Transverse colon (tissue), 4 donors: ENCODE measurements around the gene DCDC2C. TPM values are rescaled to one million over a fixed set of nuclear protein-coding genes. Genes with fewer than 3 reads are reported as not detected.

Source experiments
- DNase-seq: peaks from one replicate; pipeline ENCODE4 v3.0.0-alpha.2; 2019
- H3K27ac ChIP-seq, 4 donors: fragments of 200-600 bp; sonication (generic); 2 replicates each; pipeline ENCODE4 v1.5.1; 2016 to 2018; ENCODE audit warnings: inconsistent platforms in 4 of 4
- H3K27me3 ChIP-seq: fragments of 200-600 bp; sonication (generic); 2 replicates; pipeline ENCODE4 v1.5.1; 2017; ENCODE audit warnings: inconsistent platforms
- H3K36me3 ChIP-seq, 4 donors: fragments of 200-600 bp; sonication (generic); 2 replicates each; pipeline ENCODE4 v1.5.1; 2017 to 2019; ENCODE audit warnings: inconsistent platforms in 4 of 4
- H3K4me1 ChIP-seq, 4 donors: fragments of 200-600 bp; sonication (generic); 2 replicates each; pipeline ENCODE4 v1.5.1; 2017 to 2020; ENCODE audit warnings: inconsistent platforms in 4 of 4
- H3K4me3 ChIP-seq, 4 donors: fragments of 200-600 bp; sonication (generic); 1 replicate in 1 of 4; 2 replicates in 3 of 4; pipeline versions ENCODE4 v1.5.1 to v1.6.1; 2017 to 2019; ENCODE audit warnings: inconsistent platforms in 4 of 4
- H3K9me3 ChIP-seq, 2 donors: fragments of 200-600 bp; sonication (generic); 2 replicates each; pipeline ENCODE4 v1.5.1; 2017 to 2019; ENCODE audit warnings: inconsistent platforms in 2 of 2
- EP300 ChIP-seq: sonication (generic); formaldehyde crosslinking; IDR thresholded peaks from one replicate; pipeline ENCODE4 v1.6.1; 2017; ENCODE audit warnings: antibody characterized with exemption, low read depth
- POLR2A ChIP-seq: fragments of 450-650 bp; IDR thresholded peaks from one replicate; pipeline ENCODE4 v1.6.1; 2016; ENCODE audit warnings: antibody characterized with exemption, mild to moderate bottlenecking, moderate library complexity
- POLR2AphosphoS5 ChIP-seq, 3 donors: sonication (generic); formaldehyde crosslinking; IDR thresholded peaks; one replicate each; pipeline ENCODE4 v1.6.1; 2016; ENCODE audit warnings: antibody characterized with exemption in 3 of 3
- WGBS, 2 donors: methylation state at CpG; one replicate each; pipeline ENCODE4 v1.1.5; 2018; ENCODE audit warnings: low coverage in 1 of 2; 5-methylcytosine and 5-hydroxymethylcytosine counted together
- in situ Hi-C, 4 donors: fragments of 200-750 bp; cut with MboI; loops; one replicate each; pipeline versions ENCODE4 v1.15.0 to v1.15.1; 2017; ENCODE audit warnings: low sequenced_read_pairs in 3 of 4, low pct_ligation_motif_present in 1 of 4, low pct_unique_long_range_greater_than_20kb in 1 of 4
- intact Hi-C: fragments of 100-400 bp; cut with DNase I; formaldehyde crosslinking; loops from one replicate; pipeline ENCODE4 v1.15.1; 2023; ENCODE audit warnings: low total_unique reads
- total RNA-seq, 4 donors: library from RNA; depleted of rRNA; stranded (reverse); fragments of >200 nt; gene quantifications; one replicate each; pipeline ENCODE4 v1.1.0, GENCODE V29; 2016
- TF ChIP-seq, protein P1 (sequence below), 5 experiments: fragments of 200-600 bp in 3 of 5; fragments of 450-650 bp in 2 of 5; sonication (generic) in 3 of 5; IDR thresholded peaks; 1 replicate in 2 of 5; 2 replicates in 3 of 5; pipeline ENCODE4 v1.5.1; 2016 to 2017; ENCODE audit warnings: antibody characterized with exemption in 5 of 5, inconsistent platforms in 3 of 5, mild to moderate bottlenecking in 2 of 5, moderate library complexity in 1 of 5

DCDC2C gene
- total RNA-seq, 4 donors from 2014 or later, result not detected

DNA sequence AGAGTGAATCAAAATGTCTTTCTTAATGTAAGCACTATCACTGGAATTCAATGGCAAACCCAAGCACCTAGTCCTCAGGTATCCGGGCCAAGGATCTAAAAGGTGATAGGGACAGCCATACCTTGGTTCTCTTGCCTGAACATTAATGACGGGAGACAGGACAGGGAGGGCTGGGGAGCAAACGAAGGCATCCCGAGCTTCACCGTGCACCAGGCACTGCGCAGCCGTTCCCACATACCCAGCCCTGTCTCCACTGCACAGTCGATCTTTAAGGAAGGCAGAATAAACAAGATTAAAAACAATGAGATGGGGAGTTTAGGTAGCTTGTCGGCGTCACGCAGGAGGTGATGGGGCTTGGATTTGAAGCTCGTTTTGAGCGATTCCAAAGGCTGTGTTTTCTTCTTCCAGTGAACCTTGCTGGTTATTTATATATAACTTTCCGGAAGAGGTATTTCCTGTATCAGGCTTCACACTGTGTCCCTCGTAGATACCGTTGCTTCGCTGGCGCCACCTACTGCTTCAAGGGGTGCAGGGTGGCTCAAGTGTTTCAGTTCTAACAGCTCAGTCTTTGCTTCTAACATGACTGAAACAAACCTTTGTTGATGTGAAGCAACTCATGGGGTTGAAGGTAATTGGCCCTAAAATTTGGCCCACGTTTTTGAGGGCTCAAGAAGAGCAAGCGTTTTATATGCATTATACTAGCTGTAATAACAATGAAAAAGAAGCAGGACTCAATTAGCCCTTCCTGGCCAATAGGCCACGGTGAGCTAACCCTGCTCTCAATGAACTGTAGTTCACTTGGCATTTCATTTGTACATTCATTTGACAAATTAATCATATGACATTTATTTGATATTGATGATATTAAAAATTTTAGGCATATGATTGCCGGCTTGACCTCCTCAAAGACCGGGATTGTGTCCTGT, 77.4 kb downstream of the DCDC2C start:
- peak; percentile 36 for DNase-seq
- Histone ChIP-seq H3K27me3 (peaks cover 5% of the 10 kb centered on the region), H3K4me3 (no peak overlapping the region), H3K4me1 (no peaks in the 10 kb centered on the region), H3K27ac (no peak overlapping the region), H3K9me3 (no peaks in the 10 kb centered on the region), H3K36me3 (no peaks in the 10 kb centered on the region)
- intact Hi-C loops, result loop anchor here (10.0 kb wide), 1 partner anchor 56 kb away; no protein-coding TSS in a partner anchor
- TF ChIP-seq, protein P1, sequence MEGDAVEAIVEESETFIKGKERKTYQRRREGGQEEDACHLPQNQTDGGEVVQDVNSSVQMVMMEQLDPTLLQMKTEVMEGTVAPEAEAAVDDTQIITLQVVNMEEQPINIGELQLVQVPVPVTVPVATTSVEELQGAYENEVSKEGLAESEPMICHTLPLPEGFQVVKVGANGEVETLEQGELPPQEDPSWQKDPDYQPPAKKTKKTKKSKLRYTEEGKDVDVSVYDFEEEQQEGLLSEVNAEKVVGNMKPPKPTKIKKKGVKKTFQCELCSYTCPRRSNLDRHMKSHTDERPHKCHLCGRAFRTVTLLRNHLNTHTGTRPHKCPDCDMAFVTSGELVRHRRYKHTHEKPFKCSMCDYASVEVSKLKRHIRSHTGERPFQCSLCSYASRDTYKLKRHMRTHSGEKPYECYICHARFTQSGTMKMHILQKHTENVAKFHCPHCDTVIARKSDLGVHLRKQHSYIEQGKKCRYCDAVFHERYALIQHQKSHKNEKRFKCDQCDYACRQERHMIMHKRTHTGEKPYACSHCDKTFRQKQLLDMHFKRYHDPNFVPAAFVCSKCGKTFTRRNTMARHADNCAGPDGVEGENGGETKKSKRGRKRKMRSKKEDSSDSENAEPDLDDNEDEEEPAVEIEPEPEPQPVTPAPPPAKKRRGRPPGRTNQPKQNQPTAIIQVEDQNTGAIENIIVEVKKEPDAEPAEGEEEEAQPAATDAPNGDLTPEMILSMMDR (IDR thresholded peaks at IDR 0.05), result peak in 3 of 5 experiments; percentile 28 to 42 (median 28)
- TF ChIP-seq POLR2A, result no peak
- 53 to 58% methylated on average over 8 to 23 of the region's 23 CpGs for WGBS, 2 donors
- in situ Hi-C loops, result no loop called here

DNA sequence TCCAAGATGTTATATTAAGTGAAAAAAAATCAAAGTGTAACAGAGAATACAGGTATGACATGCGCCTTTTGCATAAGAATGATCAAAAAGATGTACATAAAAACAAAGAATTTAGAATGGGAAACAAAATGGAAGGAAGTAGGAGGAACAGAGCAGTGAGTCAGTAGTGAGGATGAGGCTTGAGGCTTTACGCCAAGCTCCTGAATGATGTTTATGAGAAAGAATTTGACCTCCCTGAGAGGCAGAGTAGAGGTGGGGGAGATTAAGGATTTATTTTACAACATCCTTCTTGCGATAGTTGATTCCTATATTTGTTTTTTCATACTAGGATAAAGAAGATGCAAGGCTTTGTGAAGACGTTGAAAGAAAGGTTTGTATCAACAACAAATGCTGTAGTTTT, 81.4 kb downstream of the DCDC2C start:
- H3K4me3 ChIP-seq, result no peak overlapping the region
- 71 to 81% methylated on average over 4 of the region's 4 CpGs for WGBS, 2 donors

DNA sequence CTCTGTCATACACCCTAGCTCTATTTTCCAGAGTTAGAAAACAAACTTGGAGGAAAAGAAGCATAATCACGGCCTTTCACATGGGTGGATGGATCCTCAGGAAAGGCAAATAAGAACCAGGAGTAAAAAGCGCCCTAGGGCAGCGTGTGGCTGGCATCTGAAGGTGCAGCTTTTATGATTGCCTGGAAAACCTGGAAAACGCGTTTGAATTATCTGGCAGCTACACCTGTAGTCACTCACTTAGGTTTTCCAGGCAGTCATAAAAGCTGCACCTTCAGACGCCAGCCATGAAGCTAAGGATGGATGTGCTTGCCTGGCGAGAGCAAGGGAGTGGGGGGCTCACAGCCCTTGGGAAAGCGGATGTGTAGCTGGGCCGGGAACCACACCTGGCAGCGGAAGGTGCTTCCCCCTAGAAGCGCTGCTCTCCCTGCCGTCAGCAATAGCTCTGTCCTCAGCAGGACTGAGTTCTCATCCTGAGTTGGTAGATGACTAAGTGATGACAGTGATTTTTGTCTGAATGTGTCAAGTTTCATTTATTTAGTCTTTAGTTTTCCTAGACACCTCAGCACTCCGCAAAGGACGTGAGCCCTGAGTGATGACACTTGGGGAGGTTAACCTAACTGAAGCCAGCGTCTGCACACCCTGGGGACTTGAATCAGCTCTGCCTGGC, 82.0 kb downstream of the DCDC2C start:
- no peaks in the 10 kb centered on the region for H3K4me1 ChIP-seq
- H3K27ac ChIP-seq, result no peak overlapping the region
- DNase-seq, result no peak
- in situ Hi-C loops (no loop called here), intact Hi-C loops (loop anchor here (10.0 kb wide), 1 partner anchor 61 kb away; no protein-coding TSS in a partner anchor)
- no peak overlapping the region for H3K4me3 ChIP-seq
- TF ChIP-seq POLR2A (no peak), EP300 (no peak), POLR2AphosphoS5 (IDR thresholded peaks at IDR 0.05) (no peak)
- TF ChIP-seq, protein P1 (IDR thresholded peaks at IDR 0.05), result no peak
- 36 to 68% methylated on average over 4 to 15 of the region's 15 CpGs for WGBS, 2 donors
- no peaks in the 10 kb centered on the region for H3K36me3 ChIP-seq
- H3K9me3 ChIP-seq, result no peaks in the 10 kb centered on the region
- no peaks in the 10 kb centered on the region for H3K27me3 ChIP-seq

More for the DNA sequence above, 81.4 kb downstream of the DCDC2C start:
- H3K9me3 ChIP-seq, result no peaks in the 10 kb centered on the region
- in situ Hi-C loops (no loop called here), intact Hi-C loops (loop anchor here (10.0 kb wide), 1 partner anchor 60 kb away; no protein-coding TSS in a partner anchor)
- no peak for TF ChIP-seq POLR2A
- no peak for TF ChIP-seq POLR2AphosphoS5 (IDR thresholded peaks at IDR 0.05)
- no peak for TF ChIP-seq EP300
- TF ChIP-seq, protein P1 (IDR thresholded peaks at IDR 0.05), result no peak
- no peaks in the 10 kb centered on the region for H3K4me1 ChIP-seq
- H3K27ac ChIP-seq, result no peak overlapping the region
- H3K36me3 ChIP-seq, result no peaks in the 10 kb centered on the region
- H3K27me3 ChIP-seq, result no peaks in the 10 kb centered on the region
- DNase-seq, result no peak

DNA sequence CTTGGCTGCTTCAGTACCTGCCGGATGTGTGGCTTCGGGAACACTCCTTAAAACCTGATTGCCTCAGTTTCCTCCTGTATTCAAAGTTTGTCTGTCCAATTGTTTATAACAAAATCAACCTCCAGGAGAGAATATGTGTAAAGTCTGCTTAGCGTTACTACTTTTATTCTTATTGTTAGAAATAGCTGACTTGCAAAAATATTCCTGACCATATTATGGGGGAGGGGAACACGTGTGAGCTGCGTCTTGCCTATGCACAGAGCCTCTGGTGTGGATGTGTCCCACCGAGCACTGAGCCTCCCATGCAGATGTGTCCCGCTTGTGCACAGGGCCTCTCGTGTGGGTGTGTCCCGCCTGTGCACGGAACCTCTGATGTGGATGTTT, 82.5 kb downstream of the DCDC2C start:
- no peaks in the 10 kb centered on the region for H3K36me3 ChIP-seq
- H3K4me1 ChIP-seq, result no peaks in the 10 kb centered on the region
- DNase-seq, result no peak
- no peaks in the 10 kb centered on the region for H3K9me3 ChIP-seq
- intact Hi-C loops (loop anchor here (10.0 kb wide), 1 partner anchor 61 kb away; no protein-coding TSS in a partner anchor), in situ Hi-C loops (no loop called here)
- 80 to 85% methylated on average over 2 to 10 of the region's 10 CpGs for WGBS, 2 donors
- no peak overlapping the region for H3K27ac ChIP-seq
- TF ChIP-seq EP300 (no peak), POLR2AphosphoS5 (IDR thresholded peaks at IDR 0.05) (no peak), POLR2A (no peak)
- TF ChIP-seq, protein P1 (IDR thresholded peaks at IDR 0.05), result no peak
- H3K4me3 ChIP-seq, result no peak overlapping the region
- no peaks in the 10 kb centered on the region for H3K27me3 ChIP-seq
